Lower leg skin (tissue), 3 donors: ENCODE measurements around the gene TBCEL.

Source experiments
- POLR2A ChIP-seq, 2 donors: fragments of 450-650 bp; IDR thresholded peaks; one replicate each; pipeline ENCODE4 v1.6.1; 2016 to 2017; ENCODE audit warnings: antibody characterized with exemption in 2 of 2, mild to moderate bottlenecking in 1 of 2, moderate library complexity in 1 of 2
- TF ChIP-seq, protein P1 (sequence below), 3 donors: fragments of 450-650 bp; IDR thresholded peaks; one replicate each; pipeline ENCODE4 v1.5.1; 2016; ENCODE audit warnings: antibody characterized with exemption in 3 of 3, mild to moderate bottlenecking in 3 of 3, moderate library complexity in 2 of 3

DNA sequence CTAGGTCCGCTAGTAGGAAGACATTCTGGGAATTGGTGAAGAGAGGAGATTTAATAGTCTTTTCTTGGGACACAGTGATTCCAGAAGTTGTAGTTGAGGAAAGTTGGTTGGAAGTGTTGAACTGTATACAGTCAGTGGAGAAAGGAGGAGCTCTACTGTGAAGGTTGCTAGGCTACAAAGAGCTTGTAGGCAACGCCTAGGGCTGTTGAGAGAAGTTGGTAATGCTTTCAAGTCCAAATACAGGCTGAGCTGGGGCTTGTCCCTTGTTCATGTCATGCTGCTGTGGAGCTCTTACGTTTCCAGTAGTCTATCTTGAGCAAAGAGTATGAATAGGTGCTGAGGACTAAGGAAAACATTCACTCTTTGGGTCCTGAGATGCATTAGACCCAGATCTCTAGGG, 1.1 kb downstream of the TBCEL start:
- TF ChIP-seq, protein P1, sequence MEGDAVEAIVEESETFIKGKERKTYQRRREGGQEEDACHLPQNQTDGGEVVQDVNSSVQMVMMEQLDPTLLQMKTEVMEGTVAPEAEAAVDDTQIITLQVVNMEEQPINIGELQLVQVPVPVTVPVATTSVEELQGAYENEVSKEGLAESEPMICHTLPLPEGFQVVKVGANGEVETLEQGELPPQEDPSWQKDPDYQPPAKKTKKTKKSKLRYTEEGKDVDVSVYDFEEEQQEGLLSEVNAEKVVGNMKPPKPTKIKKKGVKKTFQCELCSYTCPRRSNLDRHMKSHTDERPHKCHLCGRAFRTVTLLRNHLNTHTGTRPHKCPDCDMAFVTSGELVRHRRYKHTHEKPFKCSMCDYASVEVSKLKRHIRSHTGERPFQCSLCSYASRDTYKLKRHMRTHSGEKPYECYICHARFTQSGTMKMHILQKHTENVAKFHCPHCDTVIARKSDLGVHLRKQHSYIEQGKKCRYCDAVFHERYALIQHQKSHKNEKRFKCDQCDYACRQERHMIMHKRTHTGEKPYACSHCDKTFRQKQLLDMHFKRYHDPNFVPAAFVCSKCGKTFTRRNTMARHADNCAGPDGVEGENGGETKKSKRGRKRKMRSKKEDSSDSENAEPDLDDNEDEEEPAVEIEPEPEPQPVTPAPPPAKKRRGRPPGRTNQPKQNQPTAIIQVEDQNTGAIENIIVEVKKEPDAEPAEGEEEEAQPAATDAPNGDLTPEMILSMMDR (IDR thresholded peaks at IDR 0.05): no peak
- TF ChIP-seq POLR2A (IDR thresholded peaks at IDR 0.05): no peak
